GF-D8 (cell line): ENCODE data around the gene APBA3.

ENCODE experiments used
- DNase-seq: peaks from one replicate; lab custom pipeline; 2025; lab: John Stamatoyannopoulos, UW

Gene APBA3, protein sequence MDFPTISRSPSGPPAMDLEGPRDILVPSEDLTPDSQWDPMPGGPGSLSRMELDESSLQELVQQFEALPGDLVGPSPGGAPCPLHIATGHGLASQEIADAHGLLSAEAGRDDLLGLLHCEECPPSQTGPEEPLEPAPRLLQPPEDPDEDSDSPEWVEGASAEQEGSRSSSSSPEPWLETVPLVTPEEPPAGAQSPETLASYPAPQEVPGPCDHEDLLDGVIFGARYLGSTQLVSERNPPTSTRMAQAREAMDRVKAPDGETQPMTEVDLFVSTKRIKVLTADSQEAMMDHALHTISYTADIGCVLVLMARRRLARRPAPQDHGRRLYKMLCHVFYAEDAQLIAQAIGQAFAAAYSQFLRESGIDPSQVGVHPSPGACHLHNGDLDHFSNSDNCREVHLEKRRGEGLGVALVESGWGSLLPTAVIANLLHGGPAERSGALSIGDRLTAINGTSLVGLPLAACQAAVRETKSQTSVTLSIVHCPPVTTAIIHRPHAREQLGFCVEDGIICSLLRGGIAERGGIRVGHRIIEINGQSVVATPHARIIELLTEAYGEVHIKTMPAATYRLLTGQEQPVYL

DNA sequence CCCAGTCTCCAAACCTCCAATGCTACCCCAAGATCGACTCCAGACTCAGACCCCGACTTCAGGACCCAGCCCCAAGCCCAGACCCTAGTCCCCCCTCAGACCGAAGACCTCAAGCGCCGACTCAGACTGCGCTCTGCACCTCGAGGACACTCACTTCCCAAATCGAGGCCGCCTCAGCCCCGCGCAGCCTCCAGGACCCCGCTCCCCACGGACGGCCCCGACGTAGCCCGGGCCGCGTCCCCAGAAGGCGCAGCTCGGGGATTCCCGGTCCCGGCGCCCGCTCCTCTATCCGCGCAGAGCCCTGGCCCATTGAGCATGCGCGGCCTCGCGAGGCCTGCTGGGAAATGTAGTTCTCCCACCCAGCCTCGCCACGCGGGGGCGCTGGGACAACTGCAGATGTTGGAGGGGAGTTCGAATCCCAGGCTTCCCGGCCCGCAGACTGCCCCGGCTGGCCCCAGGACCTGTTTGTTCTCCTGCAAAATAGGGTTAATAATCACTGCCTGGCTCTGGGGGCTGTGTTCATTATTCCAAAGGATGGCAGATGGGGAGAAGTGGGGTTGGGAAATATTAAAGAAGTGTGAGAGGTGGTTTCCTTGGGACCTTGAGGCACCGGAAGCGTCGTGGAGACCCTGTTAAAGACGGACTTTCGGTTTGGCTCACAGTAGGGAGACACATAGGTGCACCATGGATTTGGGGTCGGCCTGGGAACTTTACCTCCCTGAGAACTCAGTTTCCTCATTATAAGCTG is at the start of gene APBA3:
APBA3 (minus strand) TSS at position 311 of the 748 bp plus-strand sequence. CDS start 1,428 bp downstream, outside the sequence.
- peak; percentile 77 for DNase-seq

DNA sequence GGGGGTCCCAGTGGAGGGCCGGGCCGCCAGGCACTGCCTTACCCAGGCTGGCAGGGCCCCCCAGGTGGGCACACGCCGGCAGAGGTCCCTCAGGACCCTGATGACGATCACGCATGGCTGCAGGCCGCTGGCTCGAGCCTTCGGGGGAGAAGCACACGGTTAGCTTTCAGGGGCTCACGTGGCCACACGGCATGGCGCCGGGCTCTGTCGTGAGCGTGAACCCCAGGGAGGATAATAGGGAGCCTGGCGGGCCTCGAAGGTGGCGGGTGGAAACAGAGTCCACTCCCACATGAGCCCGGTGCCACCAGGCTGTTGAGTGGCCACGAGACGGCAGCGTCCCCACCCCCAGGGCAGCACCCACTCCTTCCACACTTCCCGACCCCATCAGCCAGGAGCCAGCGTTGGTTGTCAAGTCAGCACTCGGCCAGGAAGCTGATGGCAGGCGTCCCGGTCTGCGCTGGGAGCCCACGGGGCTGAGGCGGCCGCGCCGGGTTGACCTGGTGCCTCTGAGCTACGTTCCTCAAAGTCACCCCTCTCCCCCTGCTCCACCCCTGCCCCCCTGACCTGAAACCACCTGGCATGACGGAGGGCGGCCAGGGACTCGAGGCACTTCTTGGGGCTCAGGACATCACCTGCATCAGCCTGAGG is 49.3 kb upstream of the APBA3 start:
- no peak for DNase-seq

DNA sequence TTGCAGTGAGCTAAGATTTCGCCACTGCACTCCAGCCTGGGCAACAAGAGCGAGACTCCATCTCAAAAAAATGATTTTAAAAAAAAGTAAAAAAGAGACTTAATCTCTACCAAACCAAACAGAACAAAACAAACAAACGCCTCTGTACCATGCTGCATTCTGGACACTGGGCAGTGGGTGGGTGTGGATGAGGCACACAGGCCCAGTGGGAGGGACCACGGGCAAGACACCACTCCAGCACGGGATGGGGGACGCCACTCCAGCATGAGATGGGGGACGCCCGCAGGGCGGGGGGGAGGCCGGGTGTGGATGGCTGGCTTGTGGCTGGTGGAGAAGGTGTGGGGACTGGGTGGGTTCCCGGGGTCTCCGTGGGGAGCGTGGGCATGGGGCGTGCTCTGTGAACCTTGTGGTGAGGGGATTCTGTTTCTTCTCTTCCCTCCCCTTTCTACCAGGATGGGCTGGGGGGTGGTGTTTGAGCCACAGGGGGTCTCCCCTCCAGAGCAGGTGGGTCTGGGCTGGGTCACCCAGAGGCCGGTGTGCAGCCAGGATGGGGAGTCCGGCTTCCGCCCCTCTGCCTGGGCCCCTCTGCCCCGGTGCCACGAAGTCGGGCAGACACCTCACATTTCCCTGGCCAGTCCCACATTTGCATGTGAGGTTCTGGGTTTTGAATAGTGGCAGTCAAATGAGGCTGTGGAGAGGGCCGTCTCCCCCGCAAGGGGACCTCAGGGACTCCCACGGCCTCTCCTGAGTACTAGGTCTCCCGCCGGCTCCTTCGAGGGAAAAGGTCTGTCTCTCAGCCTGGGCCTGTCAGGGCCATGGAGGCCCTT is 48.6 kb upstream of the APBA3 start:
- no peak for DNase-seq

DNA sequence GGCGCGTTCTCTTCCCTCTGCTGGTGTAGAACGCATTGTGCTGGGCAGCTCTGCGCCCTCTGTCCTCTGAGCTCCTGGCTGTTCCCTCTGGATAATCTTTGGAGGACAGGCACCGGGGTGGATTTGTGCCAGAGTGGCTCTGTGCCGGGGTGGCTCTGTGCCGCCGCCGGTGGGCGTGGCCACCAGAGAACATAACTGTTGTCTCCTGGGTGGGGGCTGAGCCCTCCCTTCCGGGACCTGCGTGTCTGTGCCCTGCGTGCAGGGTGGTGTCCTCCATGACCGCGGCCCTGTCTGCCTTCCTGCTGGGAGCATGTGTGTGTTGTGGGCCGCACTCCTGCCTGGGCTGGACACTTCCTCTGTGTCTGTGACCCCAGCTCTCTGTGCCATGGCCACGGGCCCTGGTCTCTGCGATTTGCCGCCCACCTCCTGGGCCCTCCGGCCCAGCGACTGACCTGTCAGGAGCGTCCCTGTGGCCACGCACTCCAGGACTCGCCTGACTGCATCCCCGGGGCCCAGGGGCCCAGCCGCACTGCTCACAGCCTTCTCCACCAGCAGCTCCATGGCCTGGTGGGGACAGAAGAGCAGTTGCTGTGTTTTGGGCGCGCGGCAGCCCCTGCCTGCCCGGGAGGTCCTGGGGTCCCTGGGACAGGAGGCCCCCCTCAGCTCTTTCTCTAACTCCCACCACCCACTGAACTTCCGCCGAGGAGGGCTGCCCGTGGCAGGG is 47.1 kb upstream of the APBA3 start:
- no peak for DNase-seq

DNA sequence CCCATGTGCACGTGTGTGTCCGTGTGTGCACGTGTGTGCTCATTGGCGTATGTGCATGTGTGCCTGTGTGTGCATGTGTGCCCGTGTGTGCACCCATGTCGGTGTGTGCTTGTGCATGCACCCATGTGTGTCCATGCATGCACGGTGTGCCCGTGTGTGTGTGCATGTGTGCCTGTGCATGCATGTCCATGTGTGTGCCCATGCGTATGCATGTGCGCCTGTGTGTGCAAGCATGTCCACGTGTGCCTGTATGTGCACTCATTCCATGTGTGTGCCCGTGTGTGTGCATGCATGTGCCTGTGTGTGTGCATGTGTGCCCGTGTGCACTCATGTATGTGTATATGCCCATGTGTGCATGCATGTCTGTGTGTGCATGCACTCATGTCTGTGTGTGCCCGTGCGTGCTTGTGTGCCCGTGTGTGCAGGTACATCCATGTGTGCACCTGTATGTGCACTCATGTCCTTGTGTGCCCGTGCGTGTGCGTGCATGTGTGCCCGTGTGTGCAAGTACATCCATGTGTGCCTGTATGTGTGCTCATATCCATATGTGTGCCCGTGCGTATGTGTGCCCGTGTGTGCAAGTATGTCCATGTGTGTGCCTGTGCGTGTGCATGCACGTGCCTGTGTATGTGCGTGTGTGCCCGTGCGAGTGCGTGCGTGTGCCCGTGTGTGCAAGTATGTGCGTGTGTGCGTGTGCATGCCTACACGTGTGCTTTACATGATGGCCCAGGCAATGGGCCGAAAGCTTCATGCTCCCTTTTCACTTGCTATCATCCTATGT is 46.3 kb upstream of the APBA3 start:
- DNase-seq: no peak

DNA sequence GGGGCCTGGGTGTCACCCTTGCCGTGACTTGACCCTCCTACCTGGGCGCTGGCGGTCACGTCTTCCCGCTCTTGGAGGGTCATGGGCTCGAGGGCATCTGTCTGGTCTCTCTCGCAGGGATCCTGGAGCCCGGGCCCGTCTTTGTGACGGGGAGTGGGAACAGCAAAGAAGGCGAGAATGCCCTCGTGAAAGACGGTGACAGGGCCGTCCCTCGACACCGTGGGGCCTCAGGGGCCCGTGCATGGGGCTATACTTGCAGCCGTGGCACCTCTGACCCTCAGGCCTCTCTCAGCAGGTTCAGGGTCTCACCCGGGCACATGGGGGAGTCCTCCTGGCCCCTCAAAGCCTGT is 45.6 kb upstream of the APBA3 start:
- no peak for DNase-seq

DNA sequence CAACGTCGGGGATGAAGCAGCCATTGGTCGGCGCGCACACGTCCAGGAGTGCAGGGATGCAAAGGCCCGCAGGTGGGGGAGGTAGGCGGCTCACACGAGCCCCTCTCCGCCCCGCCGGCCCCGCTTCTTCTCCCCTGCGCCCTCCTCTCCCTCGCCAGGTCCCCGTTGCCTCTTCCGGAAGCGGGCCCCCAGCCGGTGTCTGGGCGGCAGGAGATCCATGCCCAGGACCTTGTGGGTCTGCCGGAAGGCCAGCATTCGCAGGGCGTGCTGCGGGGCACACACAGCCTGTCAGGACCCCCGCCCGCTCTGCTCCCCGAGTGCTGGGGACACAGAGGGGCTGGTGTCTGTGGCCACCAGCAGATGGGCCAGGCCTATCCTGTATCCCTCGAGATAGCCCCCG is 44.4 kb upstream of the APBA3 start:
- no peak for DNase-seq

DNA sequence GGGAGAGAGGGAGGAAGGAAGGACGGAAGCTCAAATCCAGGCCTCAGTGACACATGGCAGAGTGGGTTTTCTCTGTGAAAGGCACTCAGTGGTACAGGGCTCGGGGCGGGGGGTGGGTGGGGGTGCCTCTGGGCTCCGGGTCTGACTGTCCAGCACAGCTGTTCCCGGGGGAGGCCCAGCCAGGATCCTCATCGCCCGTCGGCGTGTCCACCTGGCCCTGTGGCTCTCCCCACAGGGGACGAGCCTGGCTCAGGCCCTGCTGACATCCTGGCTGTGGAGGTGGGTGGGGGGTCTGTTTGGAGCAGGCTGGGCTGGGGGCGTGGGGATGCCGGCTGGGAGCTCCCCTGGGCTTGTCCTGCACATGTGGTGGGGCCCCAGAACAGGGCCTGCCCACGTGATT is 42.9 kb upstream of the APBA3 start:
- DNase-seq: no peak

DNA sequence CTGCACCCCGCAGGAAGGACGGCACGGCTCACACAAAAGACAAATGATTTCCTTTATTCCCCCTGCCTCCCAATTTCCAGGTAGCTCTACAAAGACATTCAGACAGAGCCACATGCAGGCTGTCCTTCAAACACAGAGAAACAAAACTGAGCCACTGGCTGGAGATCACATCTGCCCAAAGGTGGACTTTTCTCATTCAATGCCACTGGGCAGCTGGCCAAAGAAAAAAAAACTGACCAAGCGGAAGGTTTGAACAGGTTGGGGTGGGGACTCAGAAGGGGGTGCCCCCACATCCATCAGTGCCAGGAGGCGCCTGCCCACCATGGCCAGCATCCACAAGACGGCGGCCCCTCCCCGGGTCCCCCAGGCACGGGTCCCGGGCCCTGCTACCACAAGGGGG is 42.5 kb upstream of the APBA3 start:
- DNase-seq: no peak

DNA sequence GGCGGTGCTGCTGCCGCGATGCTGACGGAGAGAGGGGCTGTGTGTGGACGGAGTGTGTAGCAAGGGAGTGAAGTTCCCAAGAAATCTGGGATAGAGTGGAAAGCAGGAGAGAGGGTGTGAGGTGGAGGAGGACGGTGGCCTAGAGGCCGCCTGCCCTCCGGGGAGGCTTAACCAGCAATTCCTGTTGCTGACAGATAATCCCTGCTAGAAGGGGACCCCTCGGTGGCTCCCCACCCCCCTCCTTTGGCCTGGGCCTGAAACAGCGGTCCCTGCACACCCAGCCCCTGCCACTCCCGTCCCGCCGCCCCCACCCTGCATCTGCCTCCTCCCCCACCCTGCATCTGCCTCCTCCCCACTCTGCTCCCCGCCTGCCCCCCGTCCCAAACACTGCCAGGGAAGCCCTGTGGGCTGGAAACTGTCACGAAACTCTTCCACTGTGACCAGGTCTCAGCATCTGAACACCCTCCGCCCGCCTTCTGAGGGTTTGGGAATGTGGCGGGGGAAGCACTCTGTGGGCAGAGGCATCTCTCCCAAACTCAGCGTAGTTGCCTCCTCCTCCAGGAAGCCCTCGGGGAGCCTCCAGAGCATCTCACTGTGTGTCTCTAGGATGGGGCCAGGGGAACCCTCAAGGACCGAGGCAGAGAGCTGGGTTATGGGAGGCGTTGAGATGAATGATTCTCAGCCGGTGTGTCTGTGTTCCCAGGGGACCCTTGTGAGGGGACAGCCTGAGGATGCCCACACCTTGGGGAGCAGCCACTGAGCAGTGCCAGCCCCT is 41.8 kb upstream of the APBA3 start:
- no peak for DNase-seq

DNA sequence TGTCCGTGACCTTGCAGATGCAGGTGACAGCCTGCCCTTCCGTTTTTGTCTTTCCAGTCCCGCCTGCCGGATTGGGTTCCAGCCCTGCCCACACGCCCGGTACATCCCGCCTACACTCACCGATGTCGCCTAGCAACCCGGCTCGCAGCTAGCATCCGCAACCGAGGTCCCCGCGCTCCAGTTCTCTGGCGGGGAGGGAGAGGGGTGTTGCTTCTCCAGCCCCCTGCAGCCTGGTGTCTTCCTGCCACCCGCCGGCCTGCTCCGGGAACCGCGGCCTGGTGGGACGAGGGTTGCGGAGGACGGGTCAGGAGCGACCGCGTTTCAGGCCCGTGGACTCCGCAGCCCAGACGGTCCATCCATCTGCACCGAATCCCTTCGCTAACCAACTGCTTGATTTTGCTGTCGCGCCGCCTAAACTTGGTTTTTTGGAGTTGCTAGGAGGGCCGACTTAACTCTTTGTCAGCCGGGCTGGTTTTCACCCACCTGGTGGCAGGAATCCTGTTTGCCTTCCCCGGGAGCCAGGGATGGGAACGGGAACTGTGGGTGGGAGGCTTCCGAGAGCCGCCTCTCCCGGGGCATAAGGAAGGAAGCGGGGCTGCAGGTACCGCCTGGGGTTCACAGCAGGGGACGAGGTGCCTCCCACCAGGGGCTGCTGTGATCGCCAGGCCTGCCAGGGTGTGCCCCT is 40.1 kb upstream of the APBA3 start:
- no peak for DNase-seq

DNA sequence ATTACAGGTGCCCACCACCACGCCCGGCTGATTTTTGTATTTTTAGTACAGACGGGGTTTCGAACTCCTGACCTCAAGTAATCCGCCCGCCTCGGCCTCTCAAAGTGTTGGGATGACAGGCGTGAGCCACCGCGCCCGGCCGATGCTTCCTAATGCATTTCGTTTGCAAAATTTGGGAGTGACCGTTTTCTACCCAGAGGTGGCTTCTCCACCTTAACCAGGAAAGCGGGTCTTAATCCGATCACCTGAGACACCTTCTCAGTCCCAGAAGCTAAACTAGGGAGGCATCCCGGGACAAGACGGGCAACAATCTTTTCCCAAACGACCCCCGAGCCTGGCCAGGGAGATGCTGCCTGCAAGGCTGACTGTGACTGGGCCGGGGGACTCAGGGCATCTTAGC is 39.5 kb upstream of the APBA3 start:
- no peak for DNase-seq

DNA sequence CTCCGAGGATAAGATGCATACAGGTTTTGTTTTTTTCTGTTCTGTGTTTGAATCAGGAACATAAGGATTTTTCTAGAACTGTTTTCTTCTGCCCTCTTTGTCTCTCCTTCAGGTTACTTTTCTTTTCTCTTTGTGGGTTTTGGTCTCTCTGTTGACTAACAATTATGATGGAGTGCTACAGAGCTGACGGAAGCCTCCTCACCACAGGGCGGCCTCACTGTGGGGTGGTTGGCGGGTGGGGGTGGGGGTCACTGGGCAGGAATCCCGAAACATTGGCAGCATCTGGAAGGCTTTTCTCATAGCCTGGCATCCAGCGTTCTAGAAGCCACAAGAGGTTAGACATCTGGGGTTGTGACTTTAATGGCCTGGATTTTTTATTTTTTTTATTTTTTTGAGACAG is 36.6 kb upstream of the APBA3 start:
- no peak for DNase-seq

DNA sequence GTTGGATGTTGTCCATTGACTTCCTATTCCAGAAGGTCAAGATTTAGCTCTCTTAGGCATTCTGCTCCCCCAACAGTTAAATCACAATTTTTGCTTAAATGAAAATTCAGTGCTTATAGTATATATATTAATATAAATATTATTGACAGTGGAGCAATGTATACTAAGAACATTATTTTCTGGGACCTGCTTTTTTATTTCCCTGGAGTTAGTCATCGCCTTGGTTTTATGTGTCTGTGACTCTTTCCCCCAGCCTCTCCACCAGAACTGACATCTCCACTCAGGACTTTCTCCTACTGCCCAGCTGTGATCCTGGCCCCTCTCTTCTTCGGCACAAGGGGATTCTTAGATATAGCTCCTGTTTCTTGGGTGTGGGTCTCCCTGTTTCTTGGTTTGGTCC is 34.9 kb upstream of the APBA3 start:
- no peak for DNase-seq

DNA sequence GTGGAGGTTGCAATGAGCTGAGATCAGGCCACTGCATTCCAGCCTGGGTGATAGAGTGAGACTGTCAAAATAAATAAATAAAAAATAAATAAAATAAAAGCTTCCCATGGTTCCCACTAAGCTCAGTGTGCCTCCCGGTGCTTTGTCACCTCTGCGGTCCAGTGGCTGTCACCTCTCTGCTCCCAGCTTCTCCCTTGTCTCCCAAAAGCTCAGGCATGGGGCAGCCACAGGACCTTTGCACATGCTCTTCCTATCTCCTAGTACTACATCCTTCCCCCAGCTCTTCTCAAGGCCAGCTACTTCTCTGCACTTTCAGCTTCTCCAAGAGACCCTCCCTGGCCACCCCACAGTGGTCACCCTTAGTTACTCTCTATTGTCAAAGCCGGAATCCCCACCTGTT is 32.3 kb upstream of the APBA3 start:
- no peak for DNase-seq

DNA sequence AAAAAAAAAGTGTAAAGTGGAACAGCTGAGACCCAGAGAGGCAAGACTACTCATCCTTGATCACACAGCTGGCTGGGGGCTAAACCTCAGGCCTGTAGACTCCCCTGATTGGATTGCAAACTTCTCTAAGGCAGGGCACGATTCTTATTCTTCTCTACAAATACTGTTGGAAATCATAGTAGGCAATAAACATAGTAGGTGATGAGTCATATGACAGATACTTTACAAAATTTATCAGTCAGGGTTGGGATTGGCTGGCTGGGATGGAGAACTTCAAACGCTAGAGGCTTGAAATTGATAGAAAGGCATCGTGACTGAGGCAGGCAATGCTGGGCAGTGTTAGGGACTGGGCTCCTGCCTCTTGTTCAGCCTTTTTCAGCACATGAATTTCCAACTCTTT is 30.6 kb upstream of the APBA3 start:
- DNase-seq: no peak

DNA sequence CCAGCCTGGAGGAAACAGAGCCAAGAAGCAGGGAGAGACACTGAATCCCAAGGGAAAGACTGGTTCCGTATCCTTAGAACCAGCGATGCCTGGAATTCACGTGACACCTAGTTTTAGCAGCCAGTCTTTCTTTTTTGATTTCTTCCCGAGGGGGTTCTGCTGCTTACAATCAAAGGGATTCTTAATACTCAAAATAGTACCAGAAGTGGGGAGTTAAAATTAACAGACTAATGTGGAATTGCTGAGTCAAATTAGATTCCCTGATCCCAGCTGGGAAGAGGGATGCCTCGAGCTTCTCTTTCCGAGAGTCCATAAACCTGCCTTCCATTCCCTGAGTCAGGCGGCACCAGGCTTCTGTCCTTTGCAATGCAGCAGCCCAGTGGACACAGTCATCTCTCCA is 29.4 kb upstream of the APBA3 start:
- DNase-seq: no peak

DNA sequence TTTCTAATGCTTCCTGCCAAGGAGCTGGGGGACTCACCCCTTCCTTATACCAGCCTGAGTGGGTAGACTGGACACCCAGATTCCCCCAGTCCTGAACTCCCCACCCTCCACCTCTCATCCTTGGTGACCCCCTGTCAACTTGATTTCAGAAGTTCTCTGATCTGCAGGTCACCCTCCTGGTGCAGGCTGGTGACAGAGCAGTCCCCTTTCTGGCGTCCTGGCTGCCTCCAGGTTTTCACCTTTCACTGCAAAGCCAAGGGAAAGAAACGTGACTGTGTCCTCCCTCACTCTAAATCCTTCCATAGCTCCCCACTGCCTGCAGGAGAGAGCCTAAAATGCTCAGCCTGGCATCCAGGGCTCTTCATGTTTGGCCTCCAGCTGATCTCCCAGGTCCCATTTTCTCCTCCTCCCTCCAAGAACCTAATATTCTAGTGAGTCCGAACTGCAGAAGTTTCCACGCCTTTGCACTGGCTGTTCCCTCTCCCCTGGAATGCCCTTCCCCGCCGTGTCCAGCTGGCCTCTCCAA is 28.8 kb upstream of the APBA3 start:
- DNase-seq: no peak
